PC-3 (cell line): ENCODE results near the gene CYREN. TPM values are rescaled to one million over a fixed set of nuclear protein-coding genes. Genes with fewer than 3 reads are reported as not detected.
A peak's percentile ranks its signal among the peaks of the same experiment; 100 is the strongest.

ENCODE experiments used
- ATAC-seq: fragments of 200-7000 bp; cut with Tn5 transposase; 2 replicates; pipeline ENCODE4 v1.9.1; 2020; ENCODE audit warnings: mild to moderate bottlenecking, moderate library complexity
- BruUV-seq: library from RNA; stranded (reverse); fragments of 400-500 nt; replicated peaks from 2 replicates; lab custom pipeline; 2021; lab: Mats Ljungman, UMichigan
- CTCF ChIA-PET: fragments of 300-600 bp; sonication (Branson Sonifier 250); formaldehyde crosslinking; loops from one replicate; lab custom pipeline; 2022; ENCODE audit warnings: antibody characterized with exemption; lab: Charles Lee
- POLR2A ChIA-PET: fragments of 300-600 bp; sonication (Branson Sonifier 250); formaldehyde crosslinking; loops from one replicate; lab custom pipeline; 2022; ENCODE audit warnings: antibody characterized with exemption; ENCODE audit not compliant: unreplicated experiment; lab: Charles Lee
- DNase-seq: peaks from one replicate; pipeline ENCODE4 v3.0.0-alpha.2; 2015
- H2AFZ ChIP-seq: fragments of 300-600 bp; sonication (generic); 2 replicates; pipeline ENCODE4 v1.6.0; 2016; ENCODE audit warnings: antibody characterized with exemption, low read length
- H3F3A ChIP-seq: fragments of 300-600 bp; sonication (generic); one replicate; pipeline ENCODE4 v1.6.0; 2017; ENCODE audit warnings: antibody characterized with exemption, low read length, control low read depth, mild to moderate bottlenecking; ENCODE audit not compliant: unreplicated experiment
- H3K27ac ChIP-seq: fragments of 300-600 bp; sonication (generic); 2 replicates; pipeline ENCODE4 v1.5.1; 2016; ENCODE audit warnings: mild to moderate bottlenecking, low read length
- H3K27me3 ChIP-seq: fragments of 300-600 bp; sonication (generic); 2 replicates; pipeline ENCODE4 v1.6.1; 2016; ENCODE audit warnings: low read length, mixed read lengths
- H3K36me3 ChIP-seq: fragments of 300-600 bp; sonication (generic); 2 replicates; pipeline ENCODE4 v1.6.1; 2016; ENCODE audit warnings: low read depth, mixed run types, low read length, mixed read lengths
- H3K4me1 ChIP-seq: fragments of 300-600 bp; sonication (generic); 2 replicates; pipeline ENCODE4 v1.5.1; 2016; ENCODE audit warnings: low read length; ENCODE audit not compliant: insufficient read depth
- H3K4me2 ChIP-seq: fragments of 300-600 bp; sonication (generic); 2 replicates; pipeline ENCODE4 v1.6.0; 2016; ENCODE audit warnings: low read length
- H3K4me3 ChIP-seq: fragments of 300-600 bp; sonication (generic); 2 replicates; pipeline ENCODE4 v1.5.1; 2016; ENCODE audit warnings: mild to moderate bottlenecking, low read length, mixed read lengths
- H3K79me2 ChIP-seq: fragments of 300-600 bp; sonication (generic); 2 replicates; pipeline ENCODE4 v1.6.1; 2017; ENCODE audit warnings: low read length, mixed read lengths
- H3K9ac ChIP-seq: fragments of 300-600 bp; sonication (generic); 2 replicates; pipeline ENCODE4 v1.6.0; 2016; ENCODE audit warnings: mild to moderate bottlenecking, low read length
- H3K9me2 ChIP-seq: fragments of 300-600 bp; sonication (generic); replicated peaks from 2 replicates; pipeline ENCODE4 v1.6.1; 2016; ENCODE audit warnings: mixed run types, low read length, mixed read lengths
- H3K9me3 ChIP-seq: fragments of 300-600 bp; sonication (generic); 2 replicates; pipeline ENCODE4 v1.6.1; 2016; ENCODE audit warnings: low read length, mixed read lengths
- H4K20me1 ChIP-seq: fragments of 300-600 bp; sonication (generic); 2 replicates; pipeline ENCODE4 v1.6.1; 2016; ENCODE audit warnings: low read length, mixed read lengths
- EZH2 ChIP-seq: fragments of 300-600 bp; sonication (generic); IDR thresholded peaks from one replicate; pipeline ENCODE4 v1.6.1; 2017; ENCODE audit warnings: antibody characterized with exemption, mild to moderate bottlenecking, low read length; ENCODE audit not compliant: unreplicated experiment
- EZH2phosphoT487 ChIP-seq: fragments of 300-600 bp; sonication (generic); IDR thresholded peaks from 2 replicates; pipeline ENCODE4 v1.6.1; 2018; ENCODE audit warnings: mild to moderate bottlenecking, antibody characterized with exemption, low read length, borderline replicate concordance
- intact Hi-C: fragments of 100-400 bp; cut with micrococcal nuclease; formaldehyde crosslinking; loops from 2 replicates; pipeline ENCODE4 v1.9.0; 2023
- total RNA-seq: library from RNA; depleted of rRNA; stranded (reverse); fragments of >200 nt; gene quantifications from 2 replicates; pipeline ENCODE4 v1.2.3, GENCODE V29; 2014
- TF ChIP-seq, protein P1 (sequence below): fragments of 300-600 bp; sonication (generic); conservative IDR thresholded peaks from 2 replicates; pipeline ENCODE4 v1.5.1; 2017; ENCODE audit warnings: antibody characterized with exemption, low read depth, mild to moderate bottlenecking, low read length

CYREN gene
- total RNA-seq, 1 experiment from 2014 or later: 48.2 TPM

DNA sequence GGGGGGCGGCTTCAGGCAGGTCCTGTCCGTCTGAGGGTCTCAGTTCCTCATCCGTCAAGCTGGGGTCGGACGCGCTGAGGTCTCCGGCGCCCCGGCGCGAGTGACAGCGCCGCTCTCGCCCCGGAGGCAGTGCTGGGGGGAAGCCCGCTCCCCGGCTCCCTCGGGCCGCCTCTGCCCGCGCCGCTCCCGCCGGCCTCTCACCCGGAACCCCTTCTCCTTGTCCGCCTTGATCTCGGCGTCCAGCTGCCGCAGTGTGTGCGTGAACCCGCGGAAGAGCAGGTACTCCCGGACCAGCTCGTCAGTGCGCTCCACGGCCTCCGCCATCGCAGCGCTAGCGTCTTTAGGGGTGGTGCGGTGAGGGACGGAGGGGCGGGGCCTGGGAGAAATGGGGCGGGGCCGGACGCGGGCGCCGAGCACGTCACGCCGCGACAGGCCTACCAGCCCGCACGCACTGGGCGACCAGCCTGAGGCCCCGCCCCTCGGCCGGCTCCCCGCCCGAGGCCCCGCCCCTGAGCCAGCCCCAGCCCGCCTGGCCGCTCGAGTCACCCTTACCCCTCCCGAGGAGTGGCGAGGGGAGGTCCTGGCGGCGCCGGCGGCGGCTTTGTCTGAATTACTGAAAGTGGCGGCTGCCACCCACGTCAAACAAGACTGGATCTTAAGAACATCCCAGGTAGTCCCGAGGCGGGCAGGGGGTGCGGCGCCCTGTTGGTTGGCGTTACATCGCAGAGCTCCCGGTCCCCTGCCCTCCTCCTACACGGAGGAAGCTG lies 40.9 kb upstream of the CYREN start, which contains the start of gene WDR91:
Gene WDR91, minus strand, starts transcription at position 348 of the 767 bp plus-strand sequence. Its CDS starts 24 bp downstream, at position 324.
- H3K9me3 ChIP-seq: no peaks in the 10 kb centered on the region
- DNase-seq: peak; percentile 91
- H3K9me2 ChIP-seq: no peaks in the 10 kb centered on the region
- H3K4me2 ChIP-seq: peak within 1 kb of the TSS; percentile 94
- no TSS peak for BruUV-seq
- H3K9ac ChIP-seq: peak within 1 kb of the TSS; percentile 76
- no peaks in the 10 kb centered on the region for H3K27me3 ChIP-seq
- peak; percentile 90 for ATAC-seq
- H2AFZ ChIP-seq: peak within 1 kb of the TSS; percentile 100
- peaks cover 8% of the 10 kb centered on the region; the same call in 1 of the 2 replicates for H3K4me1 ChIP-seq
- intact Hi-C loops: loop anchor here (2.0 to 10.0 kb wide), 3 partner anchors 41 to 224 kb away; partner anchors contain the start of genes AGBL3 and CYREN
- H3K79me2 ChIP-seq: no peaks in the 10 kb centered on the region
- peak within 1 kb of the TSS; percentile 100 for H3K4me3 ChIP-seq
- TF ChIP-seq, protein P1, sequence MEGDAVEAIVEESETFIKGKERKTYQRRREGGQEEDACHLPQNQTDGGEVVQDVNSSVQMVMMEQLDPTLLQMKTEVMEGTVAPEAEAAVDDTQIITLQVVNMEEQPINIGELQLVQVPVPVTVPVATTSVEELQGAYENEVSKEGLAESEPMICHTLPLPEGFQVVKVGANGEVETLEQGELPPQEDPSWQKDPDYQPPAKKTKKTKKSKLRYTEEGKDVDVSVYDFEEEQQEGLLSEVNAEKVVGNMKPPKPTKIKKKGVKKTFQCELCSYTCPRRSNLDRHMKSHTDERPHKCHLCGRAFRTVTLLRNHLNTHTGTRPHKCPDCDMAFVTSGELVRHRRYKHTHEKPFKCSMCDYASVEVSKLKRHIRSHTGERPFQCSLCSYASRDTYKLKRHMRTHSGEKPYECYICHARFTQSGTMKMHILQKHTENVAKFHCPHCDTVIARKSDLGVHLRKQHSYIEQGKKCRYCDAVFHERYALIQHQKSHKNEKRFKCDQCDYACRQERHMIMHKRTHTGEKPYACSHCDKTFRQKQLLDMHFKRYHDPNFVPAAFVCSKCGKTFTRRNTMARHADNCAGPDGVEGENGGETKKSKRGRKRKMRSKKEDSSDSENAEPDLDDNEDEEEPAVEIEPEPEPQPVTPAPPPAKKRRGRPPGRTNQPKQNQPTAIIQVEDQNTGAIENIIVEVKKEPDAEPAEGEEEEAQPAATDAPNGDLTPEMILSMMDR: peak; percentile 28; the same call in 1 of the 2 replicates
- TF ChIP-seq EZH2phosphoT487: no peak
- H4K20me1 ChIP-seq: no peaks in the 10 kb centered on the region
- POLR2A ChIA-PET: interaction anchor here (0.6 kb wide), 1 partner anchor 41 kb away, joined by 13 read pairs; the partner anchor contains the start of gene CYREN
- CTCF ChIA-PET: no interaction called here
- no peaks in the 10 kb centered on the region for H3F3A ChIP-seq
- H3K36me3 ChIP-seq: no peaks in the 10 kb centered on the region
- H3K27ac ChIP-seq: no peak within 1 kb of the TSS

- Histone ChIP-seq H3K36me3 (no peaks in the 10 kb centered on the region), H3K27me3 (no peaks in the 10 kb centered on the region), H3K9ac (peak overlapping the region; percentile 76), H3K4me2 (peak overlapping the region; percentile 87), H3K79me2 (no peaks in the 10 kb centered on the region), H2AFZ (peak overlapping the region; percentile 97), H3K9me3 (no peaks in the 10 kb centered on the region), H3F3A (no peaks in the 10 kb centered on the region), H3K27ac (no peak overlapping the region), H4K20me1 (no peaks in the 10 kb centered on the region), H3K4me1 (peaks cover 8% of the 10 kb centered on the region; the same call in 1 of the 2 replicates), H3K4me3 (peak overlapping the region; percentile 100), H3K9me2 (no peaks in the 10 kb centered on the region)
- peak; percentile 6 for ATAC-seq
- ChIA-PET CTCF (no interaction called here), POLR2A (interaction anchor here (0.6 kb wide), 1 partner anchor 40 kb away, joined by 13 read pairs; the partner anchor contains the start of gene CYREN)
- no TSS peak for BruUV-seq
- no peak for TF ChIP-seq EZH2phosphoT487
- TF ChIP-seq, protein P1: no peak
- no peak for TF ChIP-seq EZH2
- intact Hi-C loops: loop anchor here (2.0 to 10.0 kb wide), 3 partner anchors 40 to 224 kb away; partner anchors contain the start of genes AGBL3 and CYREN
- peak; percentile 19 for DNase-seq
Measured at GRCh38 chr7:135210888-135211178, 40.3 kb upstream of the CYREN start.
